Gastrocnemius medialis (tissue), 4 donors: ENCODE data around the gene ST6GALNAC2. TPM values are rescaled to one million over a fixed set of nuclear protein-coding genes. Genes with fewer than 3 reads are reported as not detected.
"Not testable (repeated sequence)": the region's sequence is repeated elsewhere in the genome, so short reads cannot be mapped to it uniquely, and the experiment has no call there.

ENCODE experiments used
- ATAC-seq, 2 donors: fragments of 150-250 bp; one replicate each; pipeline ENCODE4 v1.9.1; 2016
- DNase-seq, 2 donors: peaks; one replicate each; pipeline ENCODE4 v3.0.0-alpha.2; 2019
- H3K27ac ChIP-seq, 4 donors: fragments of 200-600 bp; sonication (generic); 1 replicate in 1 of 4; 2 replicates in 3 of 4; pipeline ENCODE4 v1.5.1; 2016 to 2018; ENCODE audit warnings: mild to moderate bottlenecking in 2 of 4, moderate library complexity in 1 of 4
- H3K27me3 ChIP-seq, 3 donors: fragments of 200-600 bp; sonication (generic) in 2 of 3; 1 replicate in 1 of 3; 2 replicates in 2 of 3; pipeline versions ENCODE4 v1.5.1 to v1.6.0; 2016 to 2019; ENCODE audit warnings: mild to moderate bottlenecking in 1 of 3, moderate library complexity in 1 of 3
- H3K36me3 ChIP-seq, 2 donors: fragments of 200-600 bp; sonication (generic) in 1 of 2; one replicate each; pipeline ENCODE4 v1.5.1; 2017 to 2018
- H3K4me1 ChIP-seq, 2 donors: fragments of 200-600 bp; sonication (generic) in 1 of 2; one replicate each; pipeline ENCODE4 v1.5.1; 2016 to 2017; ENCODE audit warnings: mild to moderate bottlenecking in 2 of 2
- H3K4me3 ChIP-seq, 4 donors: fragments of 200-600 bp; sonication (generic) in 3 of 4; 1 replicate in 1 of 4; 2 replicates in 3 of 4; pipeline ENCODE4 v1.5.1; 2016 to 2019; ENCODE audit warnings: mild to moderate bottlenecking in 2 of 4
- H3K9me3 ChIP-seq, 3 donors: fragments of 200-600 bp; sonication (generic) in 2 of 3; 1 replicate in 1 of 3; 2 replicates in 2 of 3; pipeline ENCODE4 v1.5.1; 2016 to 2019
- POLR2A ChIP-seq, 2 donors: fragments of 450-650 bp; IDR thresholded peaks; one replicate each; pipeline ENCODE4 v1.6.1; 2017; ENCODE audit warnings: antibody characterized with exemption in 2 of 2, mild to moderate bottlenecking in 2 of 2, moderate library complexity in 2 of 2
- in situ Hi-C, 4 donors: fragments of 200-750 bp; cut with MboI; loops; one replicate each; pipeline versions ENCODE4 v1.15.0 to v1.8.0; 2017; ENCODE audit warnings: low sequenced_read_pairs in 4 of 4
- intact Hi-C: fragments of 100-400 bp; cut with DNase I; formaldehyde crosslinking; loops from one replicate; pipeline ENCODE4 v1.15.1; 2023; ENCODE audit warnings: low total_unique reads
- total RNA-seq, 4 donors: library from RNA; depleted of rRNA; stranded (reverse); fragments of >200 nt; gene quantifications; one replicate each; pipeline versions ENCODE4 v1.1.0 to v1.2.3, GENCODE V29; 2016
- TF ChIP-seq, protein P1 (sequence below), 5 experiments: fragments of 450-650 bp in 3 of 5; fragments of 200-600 bp in 2 of 5; sonication (generic) in 2 of 5; IDR thresholded peaks in 4 of 5; conservative IDR thresholded peaks in 1 of 5; 1 replicate in 4 of 5; 2 replicates in 1 of 5; pipeline ENCODE4 v1.5.1; 2016 to 2019; ENCODE audit warnings: antibody characterized with exemption in 5 of 5, mild to moderate bottlenecking in 3 of 5, moderate library complexity in 3 of 5

Gene ST6GALNAC2
- total RNA-seq, 4 donors from 2014 or later, result 13.6 to 31.1 (median 27.4) TPM

GRCh38 chr17:76567634-76568432, 17.8 kb downstream of the ST6GALNAC2 start:
- in situ Hi-C loops, result loop anchor here in 1 of 4 donors (25.0 kb wide), 1 partner anchor 144 kb away; the partner anchor contains the start of gene MXRA7
- peak overlapping the region; percentile 23 to 72 (median 58) for H3K27ac ChIP-seq
- H3K27me3 ChIP-seq, result no peaks in the 10 kb centered on the region
- peaks cover 0 to 21% of the 10 kb centered on the region in 2 donors for H3K36me3 ChIP-seq
- peak; percentile 59 to 60 for DNase-seq
- intact Hi-C loops, result no loop called here
- no peak for TF ChIP-seq POLR2A (IDR thresholded peaks at IDR 0.05)
- H3K4me1 ChIP-seq, result peaks cover 24 to 32% of the 10 kb centered on the region in 2 donors
- ATAC-seq, result peak; percentile 28 to 54
- no peak overlapping the region for H3K4me3 ChIP-seq
- H3K9me3 ChIP-seq, result no peaks in the 10 kb centered on the region

DNA sequence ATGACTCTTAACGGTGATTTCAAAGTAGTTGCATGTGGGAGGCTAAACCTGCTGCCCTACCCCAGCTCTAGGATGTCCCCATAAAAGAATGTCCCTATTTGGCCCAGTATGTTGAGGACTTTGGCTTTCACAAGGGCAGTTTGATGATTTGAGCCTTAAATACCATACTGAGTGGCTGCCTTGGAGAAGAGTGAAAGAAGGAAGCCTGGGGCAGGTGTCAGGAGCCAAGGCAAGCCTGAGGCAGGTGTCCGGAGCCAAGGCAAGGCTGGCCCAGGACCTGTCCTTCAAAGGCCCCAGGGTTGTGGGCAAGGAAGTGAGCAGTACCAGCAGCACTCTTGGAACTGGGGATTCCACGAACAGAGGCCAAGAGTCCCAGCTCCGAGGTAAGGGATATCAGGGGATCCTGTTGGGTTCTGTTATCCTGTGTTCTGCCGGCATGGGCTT, 18.6 kb downstream of the ST6GALNAC2 start:
- intact Hi-C loops, result no loop called here
- DNase-seq (no peak), ATAC-seq (no peak)
- H3K27me3 ChIP-seq, result no peaks in the 10 kb centered on the region
- H3K4me3 ChIP-seq, result no peak overlapping the region
- TF ChIP-seq POLR2A (IDR thresholded peaks at IDR 0.05), result no peak
- TF ChIP-seq, protein P1, sequence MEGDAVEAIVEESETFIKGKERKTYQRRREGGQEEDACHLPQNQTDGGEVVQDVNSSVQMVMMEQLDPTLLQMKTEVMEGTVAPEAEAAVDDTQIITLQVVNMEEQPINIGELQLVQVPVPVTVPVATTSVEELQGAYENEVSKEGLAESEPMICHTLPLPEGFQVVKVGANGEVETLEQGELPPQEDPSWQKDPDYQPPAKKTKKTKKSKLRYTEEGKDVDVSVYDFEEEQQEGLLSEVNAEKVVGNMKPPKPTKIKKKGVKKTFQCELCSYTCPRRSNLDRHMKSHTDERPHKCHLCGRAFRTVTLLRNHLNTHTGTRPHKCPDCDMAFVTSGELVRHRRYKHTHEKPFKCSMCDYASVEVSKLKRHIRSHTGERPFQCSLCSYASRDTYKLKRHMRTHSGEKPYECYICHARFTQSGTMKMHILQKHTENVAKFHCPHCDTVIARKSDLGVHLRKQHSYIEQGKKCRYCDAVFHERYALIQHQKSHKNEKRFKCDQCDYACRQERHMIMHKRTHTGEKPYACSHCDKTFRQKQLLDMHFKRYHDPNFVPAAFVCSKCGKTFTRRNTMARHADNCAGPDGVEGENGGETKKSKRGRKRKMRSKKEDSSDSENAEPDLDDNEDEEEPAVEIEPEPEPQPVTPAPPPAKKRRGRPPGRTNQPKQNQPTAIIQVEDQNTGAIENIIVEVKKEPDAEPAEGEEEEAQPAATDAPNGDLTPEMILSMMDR (IDR thresholded peaks at IDR 0.05 in 4 of 5, conservative IDR thresholded peaks at IDR 0.05 in 1 of 5), result no peak
- peak overlapping the region; percentile 23 to 72 (median 58) for H3K27ac ChIP-seq
- no peaks in the 10 kb centered on the region for H3K9me3 ChIP-seq
- in situ Hi-C loops, result loop anchor here in 1 of 4 donors (25.0 kb wide), 1 partner anchor 145 kb away; the partner anchor contains the start of gene MXRA7
- peaks cover 0 to 21% of the 10 kb centered on the region in 2 donors for H3K36me3 ChIP-seq
- H3K4me1 ChIP-seq, result peaks cover 26 to 38% of the 10 kb centered on the region in 2 donors

DNA sequence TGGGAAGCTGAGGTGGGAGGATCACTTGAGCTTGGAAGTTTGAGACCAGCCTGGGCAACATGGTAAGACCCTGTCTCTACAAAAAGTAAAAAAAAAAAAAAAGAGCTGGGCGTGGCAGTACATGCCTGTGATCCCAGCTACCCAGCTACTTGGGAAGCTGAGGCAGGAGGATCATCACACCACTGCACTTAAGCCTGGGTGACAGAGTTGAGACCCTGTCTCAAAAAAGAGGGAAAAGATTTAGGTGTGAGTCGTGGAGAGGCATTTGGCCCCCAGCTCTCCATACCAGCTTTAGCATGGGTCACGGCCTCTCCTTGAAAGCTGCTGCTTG, 19.1 kb downstream of the ST6GALNAC2 start:
- no peak for TF ChIP-seq POLR2A (IDR thresholded peaks at IDR 0.05)
- TF ChIP-seq, protein P1 (IDR thresholded peaks at IDR 0.05 in 4 of 5, conservative IDR thresholded peaks at IDR 0.05 in 1 of 5), result no peak
- Histone ChIP-seq H3K9me3 (no peaks in the 10 kb centered on the region), H3K27me3 (no peaks in the 10 kb centered on the region), H3K36me3 (peaks cover 0 to 25% of the 10 kb centered on the region in 2 donors), H3K27ac (peak overlapping the region; percentile 23 to 72 (median 58)), H3K4me3 (no peak overlapping the region), H3K4me1 (peaks cover 30 to 42% of the 10 kb centered on the region in 2 donors)
- no peak for DNase-seq
- intact Hi-C loops, result no loop called here
- in situ Hi-C loops, result loop anchor here in 1 of 4 donors (25.0 kb wide), 1 partner anchor 146 kb away; the partner anchor contains the start of gene MXRA7
- no peak for ATAC-seq

- intact Hi-C loops, result loop anchor here (2.0 kb wide), 1 partner anchor 15 kb away; no protein-coding TSS in a partner anchor
- in situ Hi-C loops, result loop anchor here in 1 of 4 donors (25.0 kb wide), 1 partner anchor 146 kb away; the partner anchor contains the start of gene MXRA7
- Histone ChIP-seq H3K4me3 (no peak overlapping the region), H3K27ac (no peak overlapping the region), H3K27me3 (no peaks in the 10 kb centered on the region), H3K36me3 (peaks cover 0 to 30% of the 10 kb centered on the region in 2 donors), H3K4me1 (peaks cover 36 to 48% of the 10 kb centered on the region in 2 donors), H3K9me3 (no peaks in the 10 kb centered on the region)
- TF ChIP-seq POLR2A (IDR thresholded peaks at IDR 0.05), result no peak
- TF ChIP-seq, protein P1 (IDR thresholded peaks at IDR 0.05 in 4 of 5, conservative IDR thresholded peaks at IDR 0.05 in 1 of 5), result no peak
- no peak for DNase-seq
- no peak for ATAC-seq
These were observed 19.7 kb downstream of the ST6GALNAC2 start for GRCh38 chr17:76565728-76566612.

DNA sequence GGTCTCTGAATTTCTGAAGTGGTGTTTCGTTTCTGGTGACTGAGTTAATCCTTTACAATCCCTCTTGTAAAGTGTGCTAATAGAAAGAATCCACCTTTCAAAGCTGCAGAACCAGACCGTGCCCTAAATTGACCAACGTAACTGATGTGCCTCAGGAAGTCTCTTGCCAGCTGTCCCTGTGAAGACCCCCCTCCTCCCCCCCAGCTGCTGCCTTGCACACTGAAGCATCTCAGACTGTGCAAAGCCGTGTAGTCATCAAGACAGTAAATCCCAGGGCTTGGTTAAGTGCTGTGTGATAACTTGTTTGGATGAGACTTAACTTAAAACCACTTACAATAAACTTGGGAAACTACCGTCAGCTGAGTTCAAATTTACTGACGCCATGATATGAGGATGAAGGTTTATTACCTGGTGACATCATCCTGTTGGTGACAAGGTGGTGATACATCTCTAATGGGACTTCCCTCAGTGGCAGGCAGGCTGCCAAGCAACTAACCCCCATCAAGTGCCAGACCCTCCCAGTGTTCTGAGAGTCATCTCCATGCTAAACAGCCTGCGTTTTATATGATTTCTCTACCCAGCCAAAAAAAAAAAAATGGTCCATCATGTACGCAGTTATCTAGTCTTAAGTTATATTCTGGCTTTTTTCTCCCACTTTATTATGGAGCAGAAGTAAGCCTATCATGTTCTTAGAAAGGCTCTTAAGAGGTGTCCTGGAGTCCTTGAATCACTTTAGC, 20.5 kb downstream of the ST6GALNAC2 start:
- intact Hi-C loops (loop anchor here (2.0 kb wide), 1 partner anchor 16 kb away; no protein-coding TSS in a partner anchor), in situ Hi-C loops (loop anchor here in 1 of 4 donors (25.0 kb wide), 1 partner anchor 147 kb away; the partner anchor contains the start of gene MXRA7)
- not testable (repeated sequence) for DNase-seq, H3K9me3 ChIP-seq, H3K27ac ChIP-seq, ATAC-seq, H3K27me3 ChIP-seq, H3K4me3 ChIP-seq
- peaks cover 37 to 52% of the 10 kb centered on the region in 2 donors for H3K4me1 ChIP-seq
- peaks cover 0 to 30% of the 10 kb centered on the region in 2 donors for H3K36me3 ChIP-seq

DNA sequence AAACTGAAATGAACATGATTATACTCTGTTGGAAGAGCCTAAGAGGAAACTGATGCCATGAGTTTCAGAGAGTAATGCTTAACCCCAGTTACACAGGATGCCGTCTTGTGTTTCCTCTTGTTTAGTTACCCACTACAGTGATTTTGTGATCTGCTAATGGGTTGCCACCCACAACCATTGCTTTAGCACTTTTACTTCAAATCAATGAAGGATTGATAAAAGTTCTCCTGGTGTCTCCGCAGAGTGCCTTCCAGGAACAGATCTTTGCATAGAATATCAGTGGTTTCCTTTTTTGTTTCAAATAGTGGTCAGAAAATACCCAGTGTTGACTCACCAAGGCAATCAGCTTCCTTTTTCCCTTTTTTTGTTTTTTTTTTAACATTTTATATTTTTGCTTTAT, 22.3 kb downstream of the ST6GALNAC2 start:
- Histone ChIP-seq H3K27ac (peak overlapping the region; percentile 77 to 97 (median 94)), H3K36me3 (peaks cover 0 to 30% of the 10 kb centered on the region in 2 donors), H3K4me1 (peaks cover 48 to 57% of the 10 kb centered on the region in 2 donors)
- H3K9me3 ChIP-seq, H3K27me3 ChIP-seq, ATAC-seq, DNase-seq, H3K4me3 ChIP-seq, intact Hi-C loops: not testable (repeated sequence)
- in situ Hi-C loops, result loop anchor here in 1 of 4 donors (25.0 kb wide), 1 partner anchor 149 kb away; the partner anchor contains the start of gene MXRA7
